ENCODE data around the gene CST9.
A peak's percentile ranks its signal among the peaks of the same experiment; 100 is the strongest.
"Not testable (repeated sequence)": the region's sequence is repeated elsewhere in the genome, so short reads cannot be mapped to it uniquely, and the experiment has no call there.

The CST9 gene

DNA sequence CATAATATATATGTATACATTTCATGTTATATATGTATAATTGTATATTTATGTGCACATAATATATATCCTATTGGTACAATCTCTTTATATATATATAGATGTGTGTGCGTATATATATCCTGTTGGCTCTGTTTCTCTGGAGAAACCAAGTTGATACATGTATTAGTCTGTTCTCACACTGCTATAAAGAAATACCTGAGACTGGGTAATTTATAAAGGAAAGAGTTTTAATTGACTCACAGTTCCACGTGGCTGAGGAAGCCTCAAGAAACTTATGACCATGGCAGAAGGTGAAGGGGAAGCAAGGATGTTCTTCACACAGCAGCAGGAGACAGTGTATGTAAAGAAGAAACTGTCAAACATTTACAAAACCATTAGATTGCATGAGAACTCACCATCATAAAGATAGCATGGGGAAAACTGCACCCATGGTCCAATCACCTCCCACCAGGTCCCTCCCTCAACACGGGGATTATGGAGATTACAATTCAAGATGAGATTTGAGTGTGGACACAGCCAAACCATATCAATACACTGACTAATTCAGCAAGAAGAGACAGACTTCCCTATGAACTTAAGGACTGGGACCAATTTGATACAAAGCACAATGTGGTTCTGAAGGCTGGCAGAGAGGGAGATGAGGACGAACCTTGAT lies 18.1 kb upstream of the CST9 start:
- DNase-seq, result no peak

DNA sequence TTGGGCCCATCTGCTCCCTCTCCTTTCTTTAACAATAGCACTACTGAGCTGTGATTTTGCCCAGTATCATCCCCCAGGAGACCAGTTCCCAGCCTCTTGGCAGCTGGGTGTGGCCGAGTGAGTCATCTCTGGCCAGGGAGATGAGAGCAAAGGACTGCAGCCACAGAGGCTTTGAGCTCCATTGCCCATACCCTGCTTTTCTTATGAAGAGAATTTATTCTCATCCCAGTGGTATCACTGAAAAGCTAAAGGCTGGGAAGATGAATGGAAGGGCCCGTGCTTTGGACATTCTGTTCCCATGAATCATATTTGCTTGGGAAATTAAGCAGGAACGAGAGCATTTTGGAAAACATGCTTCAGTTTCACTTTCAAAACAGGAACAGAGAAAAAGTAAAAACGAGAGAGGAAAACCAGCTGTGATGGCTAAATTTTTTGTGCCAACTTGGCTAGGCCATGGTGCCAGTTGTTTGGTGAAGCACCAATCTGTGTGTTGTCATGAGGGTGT lies 17.2 kb upstream of the CST9 start:
- peak; percentile 92 for DNase-seq

DNA sequence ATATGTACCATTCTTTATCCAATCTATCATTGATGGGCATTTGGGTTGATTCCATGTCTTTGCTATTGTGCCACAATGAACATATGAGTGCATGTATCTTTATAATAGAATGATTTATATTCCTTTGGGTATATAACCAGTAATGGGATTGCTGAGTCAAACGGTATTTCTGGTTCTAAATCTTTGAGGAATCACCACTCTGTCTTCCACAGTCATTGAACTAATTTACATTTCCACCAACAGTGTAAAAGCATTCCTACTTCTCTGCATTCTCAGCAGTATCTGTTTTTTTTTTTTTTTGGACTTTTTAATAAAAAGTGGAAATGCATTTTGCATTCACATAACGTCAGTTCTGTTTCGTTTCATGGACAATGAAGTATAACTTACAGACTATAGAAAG lies 16.7 kb upstream of the CST9 start:
- DNase-seq, result not testable (repeated sequence)

DNA sequence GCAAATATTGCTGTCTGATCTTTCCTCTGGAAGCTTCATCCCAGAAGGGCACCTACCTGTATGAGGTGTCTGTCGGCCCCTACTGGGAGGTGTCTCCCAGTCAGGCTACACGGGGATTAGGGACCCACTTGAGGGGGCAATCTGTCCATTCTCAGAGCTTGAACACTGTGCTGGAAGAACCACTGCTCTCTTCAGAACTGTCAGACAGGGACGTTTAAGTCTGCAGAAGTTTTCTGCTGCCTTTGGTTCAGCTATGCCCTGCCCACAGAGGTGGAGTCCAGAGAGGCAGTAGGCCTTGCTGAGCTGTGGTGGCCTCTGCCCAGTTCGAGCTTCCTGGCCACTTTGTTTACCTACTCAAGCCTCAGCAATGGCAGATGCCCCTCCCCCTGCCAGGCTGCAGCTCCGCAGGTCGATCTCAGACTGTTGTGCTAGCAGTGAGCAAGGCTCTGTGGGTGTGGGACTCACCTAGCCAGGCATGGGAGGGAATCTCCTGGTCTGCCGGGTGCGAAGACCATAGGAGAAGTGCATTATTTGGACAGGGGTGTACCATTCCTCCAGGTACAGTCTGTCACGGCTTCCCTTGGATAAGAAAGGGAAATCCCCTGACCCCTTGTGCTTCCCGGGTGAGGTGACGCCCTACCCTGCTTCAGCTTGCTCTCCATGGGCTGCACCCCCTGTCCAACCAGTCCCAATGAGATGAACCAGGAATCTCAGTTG lies 15.1 kb upstream of the CST9 start:
- not testable (repeated sequence) for DNase-seq

DNA sequence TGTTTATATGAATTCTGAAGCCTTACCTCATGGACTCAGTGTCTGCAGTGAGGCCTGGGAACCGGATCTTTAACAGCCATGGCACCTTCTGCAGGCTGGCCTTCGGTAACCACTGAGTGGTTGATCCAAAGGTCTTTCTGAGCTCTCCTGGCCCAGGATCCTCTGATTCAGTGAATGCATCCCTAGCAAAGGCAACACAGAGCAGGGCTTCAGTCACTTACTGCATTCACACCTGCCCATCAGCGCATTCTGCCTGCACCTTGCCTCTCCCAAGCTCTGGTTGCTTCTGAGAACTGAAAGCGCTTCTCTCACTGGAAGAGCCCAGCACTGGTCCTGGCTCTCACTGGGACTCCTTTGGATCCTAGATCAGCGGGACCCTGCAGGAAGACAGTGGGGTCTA lies 8.4 kb upstream of the CST9 start:
- no peak for DNase-seq

DNA sequence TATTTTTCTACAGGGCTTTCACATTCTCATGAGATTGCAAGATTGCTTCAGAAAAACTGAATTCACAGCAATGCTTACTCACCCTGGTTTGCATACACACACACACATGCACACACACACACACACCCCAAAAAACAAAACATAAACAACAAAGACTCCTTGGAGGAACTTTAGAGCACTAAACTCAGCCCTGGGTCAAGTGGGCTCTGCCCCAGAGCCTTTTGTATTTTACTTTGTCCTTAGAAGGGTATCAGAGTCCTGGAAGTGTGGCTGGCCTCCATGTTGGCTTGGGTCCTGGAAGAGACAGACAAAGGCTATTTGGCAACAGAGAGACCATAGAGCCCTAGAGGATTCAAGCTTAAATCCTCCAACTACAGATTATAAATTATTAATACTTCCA lies 8.0 kb upstream of the CST9 start:
- no peak for DNase-seq

DNA sequence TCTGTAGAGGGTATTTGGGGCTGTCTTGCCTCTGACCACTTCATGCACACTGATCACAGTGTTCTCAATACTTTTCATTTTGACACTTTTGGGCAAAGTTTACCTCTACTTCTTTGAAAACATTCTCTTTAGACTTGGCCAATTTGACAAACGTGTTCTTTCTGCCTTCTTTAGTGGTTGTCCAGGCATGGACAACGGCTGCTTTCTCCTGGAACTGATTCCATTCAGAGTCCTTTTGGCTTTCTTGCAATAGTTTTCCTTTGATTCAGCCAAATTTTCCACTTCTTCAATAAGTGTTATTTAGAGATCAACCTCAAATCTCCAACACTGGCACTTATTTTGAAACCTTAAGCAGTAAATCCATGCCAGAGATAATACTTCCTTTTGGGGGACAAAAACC lies 6.7 kb upstream of the CST9 start:
- no peak for DNase-seq

DNA sequence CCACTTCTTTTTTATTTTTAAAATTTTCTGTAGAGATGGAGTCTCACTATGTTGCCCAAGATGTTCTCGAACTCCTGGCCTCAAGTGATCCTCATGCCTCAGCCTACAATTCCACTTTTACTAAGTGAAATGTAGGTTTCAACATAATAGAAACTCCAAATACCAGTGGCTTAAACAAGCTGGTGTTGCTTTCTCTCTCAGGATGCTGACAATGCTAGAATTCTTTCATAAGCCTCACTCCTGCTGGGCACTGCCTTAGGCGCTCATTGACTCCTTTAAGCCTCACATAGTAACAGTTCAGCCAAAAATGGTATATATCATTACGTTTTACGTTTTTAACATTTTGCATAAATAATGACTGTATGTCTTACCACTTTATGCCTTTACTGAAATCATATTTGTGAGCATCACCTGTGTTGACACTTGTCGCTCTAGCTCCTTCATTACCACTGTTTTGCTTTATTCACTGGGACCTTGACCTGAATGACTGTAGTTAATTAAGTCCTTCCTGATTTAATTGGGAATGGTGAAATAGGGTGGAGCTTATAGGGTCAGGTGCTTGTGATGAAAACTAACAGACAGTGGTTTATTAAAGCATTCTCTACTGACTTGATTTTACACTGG lies 3.9 kb upstream of the CST9 start:
- no peak for DNase-seq

DNA sequence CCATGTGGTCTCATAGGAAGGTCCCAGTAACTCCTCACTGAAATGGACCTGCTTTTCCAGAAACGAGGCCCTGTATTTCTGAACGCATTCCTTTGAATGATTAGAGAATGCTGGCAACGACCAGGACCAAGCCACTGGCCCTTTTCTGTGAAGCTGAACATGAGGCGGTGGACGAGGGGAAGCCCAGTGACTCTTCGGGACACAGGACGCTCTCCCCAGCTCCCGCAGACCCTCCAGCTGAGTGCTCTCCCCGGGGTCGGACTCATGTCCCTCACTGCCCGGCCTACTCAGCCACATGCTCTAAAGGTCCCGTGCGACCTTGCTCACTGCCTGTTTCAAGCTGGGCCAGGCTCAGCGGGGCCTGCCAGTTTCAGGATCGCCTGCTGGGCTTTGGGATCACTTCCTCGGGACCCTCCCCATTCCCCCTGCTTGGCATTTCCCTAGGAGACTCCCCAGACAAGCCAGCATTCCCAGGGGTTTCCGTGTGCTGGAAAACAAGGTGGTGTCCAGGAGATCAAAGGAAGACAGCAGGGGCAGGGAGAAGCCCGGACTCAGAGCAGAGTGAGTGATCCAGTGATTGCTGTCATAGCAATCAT lies 2.6 kb upstream of the CST9 start:
- no peak for DNase-seq

DNA sequence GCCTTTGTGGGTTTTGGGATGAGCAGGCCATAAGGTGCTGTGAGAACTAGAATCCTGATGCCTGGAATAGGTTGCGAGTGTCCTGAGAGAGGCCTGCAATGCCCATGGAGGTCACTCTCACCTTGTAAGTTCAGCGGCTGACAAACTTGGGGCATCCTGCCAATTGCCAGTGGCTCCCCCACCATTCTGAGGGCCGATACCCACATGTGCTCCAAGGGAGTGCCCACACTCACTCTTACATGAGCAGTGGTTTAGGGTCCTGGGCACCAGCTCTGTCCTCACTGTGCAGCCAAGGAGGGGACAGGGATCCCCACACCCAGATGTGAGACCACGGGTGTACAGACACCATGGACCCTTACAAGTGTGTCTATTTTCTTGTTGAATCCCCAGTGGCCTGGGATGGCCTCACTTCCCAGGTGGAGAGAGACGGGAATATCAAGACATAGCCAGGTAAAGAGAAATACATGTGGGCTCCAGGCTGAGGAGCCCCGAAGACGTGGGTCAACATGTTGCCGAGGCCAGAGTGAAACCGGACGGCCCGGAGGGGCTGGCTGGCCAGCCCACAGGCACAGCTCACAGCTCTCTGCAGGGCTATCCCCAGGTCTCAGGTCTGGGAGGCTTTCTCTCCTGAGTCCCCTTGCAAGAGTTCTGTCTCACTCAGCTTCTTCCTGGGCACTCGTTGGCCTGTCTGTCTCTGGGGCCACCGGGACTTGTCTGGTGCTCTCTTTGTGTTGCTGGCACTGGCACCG lies 2.0 kb upstream of the CST9 start:
- DNase-seq, result no peak

DNA sequence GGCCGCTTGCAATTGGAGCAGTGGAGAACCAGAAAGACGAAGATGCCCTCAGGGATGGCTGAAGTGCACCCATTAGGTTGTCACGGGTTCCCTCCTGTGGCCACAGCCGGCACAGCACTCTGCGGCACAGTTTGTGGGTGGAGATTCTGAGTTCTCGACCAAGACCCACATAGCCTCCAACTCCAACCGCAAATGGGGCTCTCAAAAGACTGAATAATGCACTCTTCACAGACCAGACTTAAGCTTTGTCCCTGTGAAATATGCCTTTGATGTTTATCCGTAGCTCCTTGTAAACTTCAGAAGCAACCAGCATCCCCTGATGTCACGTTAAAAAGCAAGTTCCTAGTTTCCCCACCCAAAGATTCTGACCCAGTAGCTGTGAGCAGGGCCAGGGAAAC lies 934 bp upstream of the CST9 start:
- DNase-seq, result peak; percentile 70

DNA sequence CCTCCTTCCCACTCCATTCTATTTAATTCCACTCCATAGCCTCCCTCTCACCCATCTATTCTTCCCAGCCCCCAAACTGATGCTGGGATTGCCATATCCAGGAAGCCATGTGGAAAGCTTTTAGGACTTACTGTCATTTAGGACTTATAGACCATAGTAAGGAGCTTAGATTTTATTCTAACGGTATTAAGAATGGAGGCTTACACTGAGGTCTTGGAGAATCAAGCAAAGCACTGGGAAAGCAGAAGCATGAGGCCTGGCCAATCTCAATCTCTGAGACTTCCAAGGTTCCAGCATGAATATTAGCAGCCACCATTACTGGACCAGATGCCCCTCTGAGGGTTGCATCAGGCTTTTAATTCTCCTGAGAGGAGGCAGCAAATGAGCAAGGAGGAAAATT lies 1.4 kb downstream of the CST9 start:
- DNase-seq, result no peak

DNA sequence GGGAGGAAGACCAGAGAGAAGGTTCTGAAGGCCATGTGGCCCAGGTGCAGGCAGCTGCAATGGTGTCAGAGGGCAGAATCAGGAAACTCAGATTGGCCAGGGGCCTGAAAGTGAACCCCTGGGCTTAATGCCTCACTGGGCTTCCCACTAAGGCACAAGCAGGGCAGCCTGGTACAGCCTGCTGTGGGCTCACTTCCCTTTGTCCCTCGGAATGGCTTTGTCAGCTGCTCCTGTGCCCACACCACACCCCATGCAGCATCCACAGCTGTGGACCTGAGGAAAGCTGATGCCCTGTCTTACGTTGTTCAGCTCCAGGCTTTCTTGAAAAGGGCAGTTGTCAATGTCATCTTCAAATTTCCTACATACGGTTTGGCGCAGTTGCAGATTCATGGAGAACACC lies 2.4 kb downstream of the CST9 start:
- no peak for DNase-seq

DNA sequence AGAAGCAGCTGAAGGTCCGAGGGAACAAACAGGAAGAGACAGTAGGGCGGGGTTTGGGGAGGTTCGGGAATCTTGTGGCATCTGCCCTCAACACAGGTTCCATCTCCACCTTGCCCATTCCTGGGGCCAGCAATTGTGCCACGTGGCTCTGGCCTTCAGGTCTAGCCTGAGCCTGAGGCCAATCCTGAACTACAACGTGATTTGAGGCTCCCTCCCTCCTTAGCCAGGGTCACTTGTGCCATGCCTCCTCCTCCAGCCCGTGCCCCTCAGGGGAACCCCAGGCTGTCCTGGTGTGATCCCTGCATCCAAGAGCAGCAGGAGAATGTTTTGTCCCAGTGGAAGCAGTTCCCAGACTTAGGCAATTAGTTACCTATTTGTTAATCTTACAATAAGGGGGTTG lies 3.0 kb downstream of the CST9 start:
- no peak for DNase-seq

DNA sequence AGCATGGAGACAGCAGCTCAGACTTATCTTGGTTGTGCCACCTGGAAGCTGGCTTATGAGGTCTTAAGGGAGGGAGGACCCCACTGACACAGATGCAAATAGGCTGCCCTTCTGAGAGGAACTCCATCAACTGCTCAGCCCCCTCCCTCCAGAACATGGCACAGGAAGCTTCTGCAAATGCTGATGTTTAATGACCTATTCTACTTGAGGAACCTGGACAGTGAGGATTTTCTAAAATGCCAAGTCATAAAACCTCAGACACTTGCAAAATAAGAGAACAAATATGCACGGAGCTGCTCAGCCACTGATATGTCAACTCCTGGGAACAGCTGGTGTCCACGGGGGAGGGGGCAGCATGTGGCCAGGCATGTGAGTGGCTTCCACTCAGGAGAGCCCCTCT lies 3.5 kb downstream of the CST9 start:
- no peak for DNase-seq

DNA sequence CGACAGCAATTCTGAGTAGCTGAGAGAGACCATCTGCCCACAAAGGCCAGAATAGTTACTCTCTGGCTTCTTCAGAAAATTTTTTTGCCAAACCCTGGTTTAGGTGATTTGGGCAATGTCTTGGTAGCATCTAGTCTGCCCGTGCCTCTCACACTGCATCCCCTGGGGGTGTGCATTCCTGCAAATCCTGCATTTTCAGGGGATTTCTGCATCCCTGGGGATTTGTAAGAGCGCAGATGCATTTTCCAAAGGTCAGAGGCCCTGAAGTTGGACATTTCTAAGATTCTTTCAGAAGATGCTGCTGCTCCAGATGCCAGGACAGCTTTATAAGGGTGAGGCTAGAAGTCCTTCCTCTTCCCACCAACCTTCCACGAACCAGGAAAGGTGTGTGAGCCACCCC lies 4.0 kb downstream of the CST9 start:
- no peak for DNase-seq

DNA sequence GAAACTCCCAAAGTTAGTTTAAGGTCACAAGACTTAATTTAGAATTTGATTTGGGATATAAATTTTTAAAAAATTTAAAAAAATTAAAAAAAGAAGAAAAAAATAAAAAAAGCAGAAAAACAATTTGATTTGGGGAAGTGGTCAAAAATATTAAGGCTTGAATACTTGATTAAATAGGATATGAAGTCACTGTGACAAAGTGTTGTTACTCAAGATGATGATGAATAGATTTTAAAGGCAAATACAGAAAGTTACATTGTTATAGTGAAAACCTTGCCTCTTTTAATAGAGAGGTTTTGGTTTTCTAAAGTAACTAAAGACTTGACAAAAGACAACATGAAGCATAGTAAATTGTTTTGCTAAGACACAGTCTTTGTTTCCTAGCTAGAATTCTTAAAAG lies 7.2 kb downstream of the CST9 start:
- DNase-seq, result no peak

DNA sequence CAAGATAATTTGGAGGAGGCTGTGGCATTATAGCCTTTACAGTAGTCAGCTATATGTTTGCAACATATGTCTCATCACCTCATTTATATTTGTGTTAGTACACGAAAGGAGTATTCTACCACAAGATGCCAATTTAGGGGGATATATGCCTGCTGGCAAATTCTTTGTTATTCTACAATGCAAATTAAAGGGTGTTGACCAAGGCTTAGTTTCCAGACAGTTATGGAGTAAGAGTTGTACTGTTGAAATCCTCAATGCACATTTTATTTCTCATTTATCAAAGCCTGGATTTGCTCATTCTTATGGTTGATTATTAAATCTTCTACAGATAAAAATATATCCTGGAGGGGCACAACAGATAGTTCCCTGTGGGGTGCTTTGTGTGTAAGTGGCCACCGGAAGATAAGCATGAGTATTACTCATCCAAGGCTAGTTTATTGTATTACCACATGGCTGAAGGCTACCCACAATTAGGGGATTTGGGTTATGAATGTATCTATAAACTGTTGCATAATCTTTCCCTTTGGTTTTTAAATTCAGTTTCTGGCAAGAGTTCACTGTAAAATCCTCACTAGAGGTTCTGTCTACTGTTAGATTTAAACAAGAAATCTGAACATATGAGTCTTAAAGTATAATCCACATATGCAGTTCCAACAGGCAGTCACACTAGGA lies 9.0 kb downstream of the CST9 start:
- DNase-seq, result no peak

DNA sequence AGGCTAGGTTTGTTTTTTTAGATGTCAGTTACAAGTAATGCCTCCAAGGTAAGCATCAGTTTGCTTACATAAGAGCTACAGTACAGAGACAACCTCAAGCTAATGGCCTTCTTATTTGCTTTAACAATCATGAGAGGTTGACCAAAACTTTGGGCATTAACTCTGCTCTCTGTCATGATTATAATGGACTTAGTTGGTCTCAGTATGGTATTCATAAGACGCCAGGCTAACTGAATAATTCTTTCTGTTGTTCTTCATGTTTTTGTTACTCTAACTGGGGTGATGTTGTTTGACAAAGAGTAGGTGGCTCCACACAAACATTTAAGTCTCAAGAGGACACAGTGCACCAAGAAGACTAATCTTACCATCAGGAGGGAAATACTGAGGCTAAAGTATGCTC lies 9.8 kb downstream of the CST9 start:
- DNase-seq, result no peak

DNA sequence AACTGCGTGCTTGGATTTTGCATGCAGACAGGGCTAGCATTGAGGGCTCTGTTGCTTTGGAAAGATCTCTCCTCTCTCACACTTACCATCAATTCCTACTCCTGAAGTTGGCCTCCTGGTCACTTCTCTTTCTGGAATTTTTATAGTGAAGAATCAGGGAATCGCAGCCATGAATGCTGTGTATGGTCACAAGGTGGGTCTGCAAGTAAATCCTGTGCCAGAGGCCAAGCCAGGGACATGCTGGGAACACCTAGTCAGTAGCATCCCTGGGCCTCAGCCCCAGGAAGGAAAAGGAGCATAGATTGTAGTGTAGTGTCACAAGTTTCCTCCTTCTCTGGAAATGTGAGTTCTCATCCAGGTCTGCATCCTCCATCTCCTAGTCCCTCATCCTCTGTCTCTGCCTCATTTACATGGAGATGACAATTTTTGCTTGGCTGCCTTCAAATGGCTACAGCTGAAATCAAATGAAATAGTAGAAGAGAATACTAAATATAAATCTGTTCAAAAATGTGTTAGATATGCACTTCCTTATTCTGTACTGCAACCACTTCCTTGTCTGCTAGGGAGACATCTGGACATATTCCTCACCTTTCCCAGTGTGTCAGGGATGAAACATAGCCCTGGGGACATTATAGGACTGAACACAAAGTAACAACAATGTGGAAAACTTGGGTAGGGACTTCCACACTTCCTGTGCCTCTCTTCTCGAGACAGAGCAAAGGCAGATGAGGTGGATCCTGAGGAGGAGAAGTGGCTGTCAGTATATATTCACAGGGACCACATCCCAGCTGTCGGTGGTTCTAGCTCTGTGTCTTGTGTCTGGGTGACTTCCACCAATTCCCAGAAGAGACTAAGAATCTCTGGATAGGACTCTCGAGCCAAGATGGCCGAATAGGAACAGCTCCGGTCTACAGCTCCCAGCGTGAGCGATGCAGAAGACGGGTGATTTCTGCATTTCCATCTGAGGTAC lies 17.0 kb downstream of the CST9 start:
- no peak for DNase-seq

DNA sequence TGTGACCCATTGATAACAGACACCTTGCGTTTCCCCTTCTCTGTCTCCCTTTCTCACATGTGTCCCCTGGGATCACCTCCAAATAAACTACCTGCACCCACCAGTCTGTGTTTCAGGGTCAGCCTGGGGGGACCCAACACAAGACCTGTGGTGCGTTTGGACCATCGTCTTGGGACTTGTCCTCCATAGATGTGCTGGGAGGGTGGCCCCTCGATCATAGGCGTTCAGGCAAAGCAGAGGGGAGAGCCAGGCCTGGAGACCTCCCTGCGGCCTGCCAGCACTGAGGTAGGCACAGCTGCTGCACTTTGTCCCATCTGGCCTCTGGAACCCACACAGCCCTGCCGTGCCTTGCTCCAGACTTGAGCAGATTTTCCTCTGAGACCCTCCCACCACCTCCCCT lies 18.1 kb downstream of the CST9 start:
- DNase-seq, result no peak

Data from fibroblast of skin of scalp (primary cell).